ENCODE results near the gene COQ8B.

Gene COQ8B

DNA sequence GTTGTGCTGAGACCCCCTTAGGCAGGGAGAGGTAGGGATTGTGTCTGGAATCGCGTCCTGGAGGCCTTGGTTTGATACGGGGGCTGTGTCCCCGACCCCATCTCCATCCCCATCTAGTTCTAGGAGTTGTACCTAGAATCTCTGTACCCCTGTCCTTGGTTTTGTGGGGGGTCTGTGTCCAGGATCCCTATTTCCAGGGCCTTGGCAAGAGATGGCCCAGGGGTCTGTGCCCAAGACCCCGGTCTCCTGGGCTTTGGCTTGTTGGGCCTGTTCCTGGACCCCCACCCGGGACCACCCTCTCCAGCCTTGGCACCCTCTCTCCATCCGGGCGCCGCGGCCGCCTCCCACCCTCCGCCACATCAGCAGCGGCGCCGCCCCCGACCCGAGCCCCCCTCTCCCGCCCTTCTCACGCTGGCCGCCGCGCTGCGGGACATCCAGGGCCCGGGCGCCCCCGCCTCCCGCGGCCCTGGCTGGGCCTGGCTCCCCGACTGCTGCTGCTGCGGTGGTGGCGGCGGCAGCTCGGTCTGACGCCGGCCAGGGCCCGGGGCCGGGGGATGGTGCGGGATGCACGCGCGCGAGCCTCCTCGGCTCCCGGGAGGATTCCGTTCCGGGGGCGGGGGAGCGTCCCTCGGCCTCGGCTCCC lies 26.5 kb downstream of the COQ8B start, which contains the start of gene NUMBL:
Gene NUMBL, minus strand, starts transcription at position 602 of the 643 bp plus-strand sequence. Its CDS starts 168 bp downstream, at position 434.
- DNase-seq = no peak

DNA sequence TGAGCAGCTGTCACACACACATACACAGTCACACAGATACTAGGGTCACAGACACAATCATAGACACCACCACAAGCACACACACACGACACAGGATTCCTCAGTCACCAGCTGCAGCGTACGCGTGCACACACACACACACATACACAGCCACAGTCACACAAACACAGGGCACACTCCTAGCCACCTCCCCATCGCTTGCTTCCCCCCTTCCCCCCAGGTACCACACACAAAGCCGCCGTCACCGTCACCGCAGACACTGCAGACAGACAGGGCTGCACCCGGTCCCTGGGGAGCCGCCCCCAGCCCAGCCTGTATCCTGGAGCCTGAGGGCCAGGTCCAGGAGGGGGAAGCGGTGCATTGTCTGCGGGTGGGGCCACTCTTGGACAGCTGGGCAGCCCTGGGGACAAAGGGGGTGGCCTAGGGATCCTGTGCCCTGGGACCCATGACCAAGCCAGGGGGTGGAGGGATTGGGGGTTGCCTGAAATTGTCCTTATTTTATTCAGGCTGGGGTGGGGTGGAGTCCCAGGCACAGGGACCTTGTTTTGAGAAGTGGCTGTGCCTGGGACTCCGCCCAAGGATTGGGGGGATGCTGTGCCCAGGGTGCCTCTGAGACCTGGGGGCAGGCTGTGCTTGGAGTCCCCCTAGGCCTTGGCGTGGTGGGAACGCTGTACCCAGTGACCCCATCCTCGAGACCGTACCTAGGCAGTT lies 27.2 kb downstream of the COQ8B start:
- DNase-seq = peak in 1 of 2 experiments; percentile 17

DNA sequence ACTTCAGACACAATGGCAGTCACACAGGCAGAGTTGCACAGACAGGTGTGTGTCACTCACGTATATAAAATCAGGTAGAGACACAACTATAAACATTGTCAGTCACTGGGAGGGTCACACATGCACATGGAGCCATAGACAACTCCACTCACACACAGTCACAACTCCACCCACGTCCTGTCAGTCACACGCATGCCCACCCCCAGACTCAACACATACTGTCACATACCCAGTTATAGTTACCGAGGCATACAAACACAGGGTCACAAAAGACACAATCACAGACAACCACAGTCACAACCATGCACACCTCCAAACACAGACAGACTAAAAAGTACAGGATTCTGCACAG lies 27.7 kb downstream of the COQ8B start:
- DNase-seq = no peak

- DNase-seq = no peak
These were observed 28.4 kb downstream of the COQ8B start for GRCh38 chr19:40688309-40688708.

DNA sequence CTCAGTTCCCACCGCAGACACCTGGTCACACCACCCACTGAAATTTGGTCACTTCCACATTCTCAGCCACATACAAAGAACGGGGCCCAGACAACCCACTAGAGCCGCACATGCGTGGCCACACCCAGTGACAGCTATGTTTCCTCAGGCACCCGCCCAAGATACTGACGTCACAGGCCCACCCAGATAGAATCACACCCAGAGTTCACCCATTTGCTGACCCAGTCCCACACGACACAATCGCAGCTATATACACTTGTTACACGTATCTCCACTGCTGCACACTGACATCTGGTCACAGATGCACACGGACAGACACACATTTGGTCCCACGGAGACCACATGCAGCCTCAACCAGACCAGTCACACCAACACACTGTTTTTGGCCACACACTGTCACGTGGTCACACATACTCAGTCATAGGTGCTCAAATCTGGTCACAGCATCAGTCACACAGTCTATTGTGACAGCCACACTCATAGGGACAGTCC lies 29.1 kb downstream of the COQ8B start:
- no peak for DNase-seq

DNA sequence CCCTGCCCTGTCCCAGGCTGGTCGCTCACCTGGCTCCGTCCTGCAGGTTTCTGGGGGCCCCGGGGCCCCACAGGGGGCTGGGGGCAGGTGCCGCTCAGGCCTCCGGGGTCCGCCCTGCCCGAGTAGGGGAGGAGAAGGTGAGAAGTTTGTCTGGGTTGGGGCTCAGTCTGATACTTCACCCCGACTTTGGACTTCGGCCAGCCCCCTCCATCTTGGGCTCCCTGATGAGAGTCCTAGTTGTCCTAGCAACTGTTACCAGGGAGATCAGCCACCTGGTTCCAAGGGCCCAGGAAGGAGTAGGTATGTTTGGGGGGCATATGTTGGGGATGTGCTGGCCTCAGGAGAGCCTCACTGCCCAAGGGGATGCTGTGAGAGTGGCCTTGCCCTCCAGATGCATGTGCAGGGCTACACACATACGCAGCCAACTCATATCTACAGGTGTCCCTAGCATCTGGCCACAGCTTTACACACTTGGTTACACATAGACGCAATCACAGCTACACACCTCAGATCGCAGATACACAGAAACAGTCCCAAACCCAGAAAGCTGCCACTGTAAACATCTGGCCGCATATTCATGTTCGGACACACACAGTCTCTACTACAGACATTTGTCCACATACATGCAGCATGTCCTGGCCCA lies 29.7 kb downstream of the COQ8B start:
- DNase-seq = no peak

DNA sequence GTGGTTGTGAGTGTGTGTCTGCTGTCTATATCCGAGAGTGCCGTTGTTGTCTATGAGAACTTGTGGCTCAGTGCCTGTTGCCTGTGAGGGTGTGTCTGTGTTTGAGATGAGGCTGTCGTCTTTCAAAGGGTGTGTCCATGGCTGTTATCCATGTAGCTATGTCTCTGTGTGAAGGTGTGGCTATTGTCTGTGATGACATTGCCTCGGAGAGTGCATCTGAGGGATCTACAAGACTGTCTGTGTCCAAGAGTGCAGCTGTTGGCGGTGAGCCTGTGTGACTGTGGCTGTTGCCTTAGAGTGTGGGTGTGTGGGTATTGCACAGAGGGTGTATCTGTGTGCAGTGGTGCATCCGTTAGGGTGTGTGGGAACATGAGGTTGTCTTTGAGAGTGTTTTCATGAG lies 31.1 kb downstream of the COQ8B start:
- DNase-seq = no peak

DNA sequence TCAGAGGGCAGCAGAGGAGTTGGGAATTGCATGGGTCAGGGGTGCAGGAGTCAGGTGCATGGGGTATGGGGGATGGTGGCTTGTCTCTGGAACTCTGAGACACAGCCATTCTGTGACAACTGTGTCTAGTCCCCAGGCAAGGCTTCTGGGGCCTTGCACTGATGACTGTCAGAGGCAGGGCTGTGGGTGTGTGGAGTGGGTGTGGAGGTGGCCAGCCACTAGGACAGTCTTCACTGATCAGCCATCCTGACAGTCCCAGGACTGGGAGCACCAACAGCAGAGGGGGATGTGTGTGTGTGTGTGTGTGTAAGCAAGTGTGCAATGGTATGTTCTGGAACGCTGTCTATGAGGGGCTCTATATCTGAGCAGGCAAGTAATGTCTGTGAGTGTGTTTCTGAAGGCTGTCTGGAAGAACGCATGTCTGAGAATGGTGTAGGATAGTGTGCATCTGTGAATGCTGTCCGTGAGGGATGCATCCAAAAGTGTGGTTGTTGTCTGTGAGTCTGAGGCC lies 31.6 kb downstream of the COQ8B start:
- DNase-seq = no peak

GRCh38 chr19:40684280-40684679 lies 32.4 kb downstream of the COQ8B start:
- DNase-seq = no peak

DNA sequence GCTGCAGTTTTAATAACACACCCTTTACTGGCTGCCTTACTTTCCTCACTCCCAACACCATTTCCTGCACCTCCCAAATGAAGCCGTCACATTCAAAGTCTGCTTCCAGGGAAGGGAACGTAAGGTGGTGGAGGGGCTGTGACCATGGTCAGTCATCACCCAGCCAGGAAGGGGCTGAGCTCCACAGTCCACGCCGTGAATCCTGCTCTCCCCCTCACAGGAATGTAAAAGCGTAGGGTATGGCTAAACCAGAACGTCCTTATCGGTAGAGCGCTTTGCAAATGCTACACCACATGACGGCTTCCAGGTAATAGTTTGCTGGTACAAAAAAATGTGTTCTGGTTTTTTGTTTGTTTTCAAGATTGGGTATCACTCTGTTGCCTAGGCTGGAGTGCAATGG lies 33.2 kb downstream of the COQ8B start:
- no peak for DNase-seq

- DNase-seq = no peak
These were observed 34.2 kb downstream of the COQ8B start for GRCh38 chr19:40682431-40682964.

- DNase-seq = no peak
These were observed 35.6 kb downstream of the COQ8B start for GRCh38 chr19:40681039-40681438.

- DNase-seq = no peak
These were observed 39.5 kb downstream of the COQ8B start for GRCh38 chr19:40677156-40677555.

DNA sequence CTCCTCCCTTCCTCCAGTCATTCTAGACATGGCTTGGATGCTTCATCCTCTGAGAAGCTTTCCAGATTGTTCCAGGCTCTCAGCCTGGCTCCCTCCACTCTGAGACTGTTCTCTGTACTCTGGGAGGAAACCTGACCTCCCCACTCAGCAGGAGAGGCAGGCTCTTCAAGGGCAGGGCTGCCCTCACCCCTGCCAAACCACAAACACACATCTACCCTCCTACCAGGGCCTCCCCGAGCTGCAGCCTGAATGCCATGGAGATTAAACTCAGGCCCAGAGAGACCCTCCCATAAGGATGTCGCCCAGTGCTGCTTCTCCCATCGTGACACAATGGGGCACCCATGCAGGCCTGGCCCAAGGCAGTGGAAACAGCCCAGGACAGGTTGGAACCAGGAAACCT lies 42.4 kb downstream of the COQ8B start:
- DNase-seq = peak in 1 of 2 experiments; percentile 45

DNA sequence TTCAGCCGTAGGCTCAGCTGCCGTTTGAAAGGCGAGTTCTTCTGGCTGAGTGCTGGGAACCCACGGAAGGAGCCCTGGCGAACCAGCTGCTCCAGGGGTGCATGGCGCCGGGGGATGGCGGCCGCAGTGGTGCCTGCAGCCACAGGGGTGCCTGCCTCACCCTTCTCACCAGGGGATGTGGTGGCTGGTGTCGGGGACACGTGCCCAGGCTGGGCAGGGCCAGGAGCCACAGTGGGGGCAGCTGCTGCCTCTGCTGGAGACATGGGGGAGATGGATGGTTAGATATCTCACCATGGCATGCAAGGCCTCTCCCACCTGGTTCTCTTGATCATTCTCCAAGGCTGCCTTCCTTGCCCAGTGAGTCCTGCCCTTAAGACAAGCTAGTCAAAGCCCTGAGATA lies 43.3 kb downstream of the COQ8B start:
- DNase-seq = no peak

GRCh38 chr19:40672573-40673299 lies 44.0 kb downstream of the COQ8B start:
- DNase-seq = no peak

- no peak for DNase-seq
These were observed 44.6 kb downstream of the COQ8B start for GRCh38 chr19:40672038-40672437.

- no peak for DNase-seq
These were observed 45.3 kb downstream of the COQ8B start for GRCh38 chr19:40671404-40671803.

DNA sequence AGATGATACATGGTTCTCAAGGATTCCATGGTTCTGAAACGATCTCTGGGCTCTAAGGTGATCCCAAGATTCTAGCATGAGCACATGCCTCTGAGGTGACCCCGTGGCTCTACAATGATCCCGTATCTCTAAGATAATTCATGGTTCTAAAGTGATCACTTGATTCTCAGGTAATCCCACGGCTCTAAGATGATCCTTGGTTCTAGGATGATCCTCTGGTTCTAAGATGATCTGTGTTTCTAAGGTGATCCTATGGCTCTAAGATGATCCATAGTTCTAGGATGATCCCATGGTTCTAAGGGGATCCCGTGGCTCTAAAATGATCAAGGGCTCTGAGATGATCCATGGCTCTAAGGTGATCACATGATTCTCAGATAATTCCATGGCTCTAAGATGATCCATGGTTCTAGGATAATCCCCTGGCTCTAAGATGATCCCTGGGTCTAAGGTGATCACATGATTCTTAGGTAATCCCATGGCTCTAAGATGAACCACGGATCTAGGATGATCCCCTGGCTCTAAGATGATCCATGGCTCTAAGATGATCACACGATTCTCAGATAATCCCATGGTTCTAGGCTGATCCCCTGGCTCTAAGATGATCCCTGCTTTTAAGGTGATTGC lies 47.6 kb downstream of the COQ8B start:
- DNase-seq = no peak

- no peak for DNase-seq
These were observed 49.1 kb downstream of the COQ8B start for GRCh38 chr19:40667602-40668001.

- DNase-seq = no peak
These were observed 49.8 kb downstream of the COQ8B start for GRCh38 chr19:40666803-40667438.
